Astrocyte of the cerebellum (primary cell): ENCODE data around the gene RNF40.

Source experiments
- DNase-seq: peaks from one replicate; pipeline ENCODE4 v3.0.0-alpha.2; 2011; ENCODE audit warnings: low read depth
- H3K4me3 ChIP-seq: 2 replicates; pipeline ENCODE4 v1.5.1; 2011; ENCODE audit warnings: mild to moderate bottlenecking, low read depth, low read length, moderate library complexity
- in situ Hi-C: cut with HindIII; loops from 2 replicates; pipeline ENCODE4 v1.10.0; 2017; ENCODE audit warnings: low sequenced_read_pairs
- TF ChIP-seq, protein P1 (sequence below): IDR thresholded peaks from 2 replicates; pipeline ENCODE4 v1.5.1; 2012; ENCODE audit warnings: low read length, low read depth, moderate library complexity, mild to moderate bottlenecking; ENCODE audit errors: missing control alignments

RNF40 gene

DNA sequence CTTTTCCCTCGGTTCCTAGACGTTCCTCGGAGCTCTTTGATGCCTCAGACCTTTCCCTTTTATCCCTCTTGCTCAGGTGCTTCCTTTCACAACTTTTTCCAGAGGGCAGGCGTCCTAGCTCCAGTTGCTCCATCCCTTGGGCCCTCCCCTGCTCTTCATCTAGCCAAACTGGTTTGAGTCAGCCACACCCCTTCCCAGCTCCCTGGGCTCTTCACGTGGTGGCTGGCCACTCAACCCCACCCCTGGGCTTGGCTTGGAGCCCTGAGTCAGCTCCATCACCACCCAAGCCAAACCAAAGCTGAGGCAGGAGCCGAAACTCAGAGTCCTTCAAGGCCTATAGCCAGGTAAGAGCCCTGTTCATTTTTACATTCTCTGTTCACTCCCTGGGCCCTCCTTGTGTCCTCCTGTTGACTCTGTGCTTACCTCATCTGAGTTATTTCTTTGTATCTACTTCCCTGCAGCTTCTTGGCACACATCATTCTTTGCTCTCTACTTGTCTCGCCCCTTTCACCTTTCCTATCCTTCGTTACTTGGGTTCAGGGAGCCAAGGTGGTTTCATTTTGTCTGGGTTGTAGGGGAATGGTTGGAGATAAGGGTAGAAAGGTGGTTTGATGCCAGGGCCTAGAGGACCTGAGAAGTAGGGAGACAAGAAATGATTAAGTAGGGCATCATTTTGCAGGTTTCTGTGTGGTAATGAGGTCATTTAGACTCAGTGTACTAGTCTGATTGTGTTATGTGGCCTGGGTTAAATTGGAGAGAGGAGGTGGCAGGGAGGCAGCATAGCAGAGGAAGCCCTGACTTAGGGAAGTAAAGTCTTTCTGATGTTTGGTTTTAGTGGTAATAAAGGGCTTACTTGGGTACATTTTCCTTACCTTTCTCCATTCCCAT is 21.5 kb upstream of the RNF40 start:
- TF ChIP-seq, protein P1, sequence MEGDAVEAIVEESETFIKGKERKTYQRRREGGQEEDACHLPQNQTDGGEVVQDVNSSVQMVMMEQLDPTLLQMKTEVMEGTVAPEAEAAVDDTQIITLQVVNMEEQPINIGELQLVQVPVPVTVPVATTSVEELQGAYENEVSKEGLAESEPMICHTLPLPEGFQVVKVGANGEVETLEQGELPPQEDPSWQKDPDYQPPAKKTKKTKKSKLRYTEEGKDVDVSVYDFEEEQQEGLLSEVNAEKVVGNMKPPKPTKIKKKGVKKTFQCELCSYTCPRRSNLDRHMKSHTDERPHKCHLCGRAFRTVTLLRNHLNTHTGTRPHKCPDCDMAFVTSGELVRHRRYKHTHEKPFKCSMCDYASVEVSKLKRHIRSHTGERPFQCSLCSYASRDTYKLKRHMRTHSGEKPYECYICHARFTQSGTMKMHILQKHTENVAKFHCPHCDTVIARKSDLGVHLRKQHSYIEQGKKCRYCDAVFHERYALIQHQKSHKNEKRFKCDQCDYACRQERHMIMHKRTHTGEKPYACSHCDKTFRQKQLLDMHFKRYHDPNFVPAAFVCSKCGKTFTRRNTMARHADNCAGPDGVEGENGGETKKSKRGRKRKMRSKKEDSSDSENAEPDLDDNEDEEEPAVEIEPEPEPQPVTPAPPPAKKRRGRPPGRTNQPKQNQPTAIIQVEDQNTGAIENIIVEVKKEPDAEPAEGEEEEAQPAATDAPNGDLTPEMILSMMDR = no peak
- no peak overlapping the region for H3K4me3 ChIP-seq
- DNase-seq = peak; percentile 35
- in situ Hi-C loops = no loop called here

DNA sequence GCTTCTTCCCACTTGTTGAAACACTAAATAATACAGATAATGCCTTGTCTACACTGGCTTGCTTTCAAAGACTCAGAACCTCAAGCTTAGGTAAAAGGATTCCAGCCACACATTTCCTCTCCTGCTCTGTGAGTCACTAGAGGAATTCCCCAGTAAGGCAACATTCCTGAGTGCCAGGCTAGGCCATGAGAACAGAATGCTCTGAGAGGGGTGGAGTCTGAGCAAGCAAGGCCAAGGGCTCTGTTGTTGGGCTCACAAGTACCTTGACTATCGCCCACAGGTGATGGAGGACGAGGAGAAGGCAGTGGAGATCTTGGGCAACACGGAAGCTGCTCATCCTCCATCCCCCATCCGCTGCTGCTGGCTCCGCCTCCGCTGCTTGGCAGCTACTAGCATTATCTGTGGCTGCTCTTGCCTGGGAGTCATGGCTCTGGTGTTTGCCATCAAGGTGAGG is 20.6 kb upstream of the RNF40 start:
- in situ Hi-C loops = no loop called here
- TF ChIP-seq, protein P1 = no peak
- peak; percentile 71 for DNase-seq

DNA sequence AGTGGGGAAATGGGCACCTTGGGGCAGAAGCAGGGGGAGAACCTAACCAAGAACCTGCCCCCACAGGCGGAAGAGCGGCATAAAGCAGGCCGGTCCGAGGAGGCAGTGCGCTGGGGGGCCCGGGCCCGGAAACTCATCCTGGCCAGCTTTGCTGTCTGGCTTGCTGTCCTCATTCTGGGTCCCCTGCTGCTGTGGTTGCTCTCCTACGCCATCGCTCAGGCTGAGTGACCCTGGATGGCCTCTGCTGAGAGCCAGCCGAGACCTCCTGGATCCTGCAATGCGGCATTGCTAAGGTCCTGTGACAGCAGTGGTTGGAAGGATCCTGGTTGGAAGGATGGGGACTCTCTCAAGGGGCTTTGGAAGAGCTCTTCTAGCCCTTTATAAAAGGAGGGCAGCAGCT is 18.4 kb upstream of the RNF40 start:
- no peak for DNase-seq

More for the DNA sequence above, 20.6 kb upstream of the RNF40 start:
- no peak overlapping the region for H3K4me3 ChIP-seq

DNA sequence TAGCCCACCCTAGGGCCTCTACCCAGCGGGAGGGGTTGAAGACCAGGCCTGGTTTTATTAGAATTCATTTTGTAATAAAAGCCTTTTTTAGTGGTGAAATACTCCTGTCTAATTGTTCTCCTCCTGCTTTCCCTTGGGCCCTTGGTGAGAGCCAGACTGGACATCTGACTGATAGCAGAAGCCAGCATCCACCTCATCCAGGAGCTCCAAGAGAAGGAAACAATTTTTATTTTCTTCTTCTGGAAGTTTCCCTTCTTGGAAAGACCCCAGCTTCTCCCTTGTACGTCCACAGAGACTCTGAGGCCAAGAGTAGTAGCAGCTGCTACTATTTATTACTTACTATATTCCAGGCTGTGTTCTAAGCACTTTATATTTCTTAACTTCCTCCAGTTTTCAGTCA is 17.9 kb upstream of the RNF40 start:
- TF ChIP-seq, protein P1 = no peak

More for the DNA sequence above, 18.4 kb upstream of the RNF40 start:
- H3K4me3 ChIP-seq = no peak overlapping the region
- in situ Hi-C loops = no loop called here
- TF ChIP-seq, protein P1 = no peak

DNA sequence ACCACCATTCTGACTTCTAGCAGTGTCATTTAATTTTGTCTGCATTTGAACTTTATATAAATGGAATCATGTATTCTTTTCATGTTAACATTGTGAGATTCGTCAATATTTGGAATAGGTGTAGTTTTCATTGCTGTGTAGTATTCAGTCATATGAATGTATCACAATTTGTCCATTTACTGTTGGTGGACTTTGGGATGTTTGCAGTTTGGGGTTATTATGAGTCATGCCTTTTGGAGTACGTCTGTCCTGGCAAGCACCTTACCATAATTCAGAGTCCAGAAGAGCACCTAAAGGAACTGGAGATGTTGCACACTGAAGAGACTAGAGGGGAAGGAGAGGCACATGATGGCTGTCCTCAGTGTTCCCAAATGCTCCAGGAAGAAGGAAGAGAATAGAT is 17.0 kb upstream of the RNF40 start:
- H3K4me3 ChIP-seq = no peak overlapping the region
- in situ Hi-C loops = no loop called here
- TF ChIP-seq, protein P1 = no peak
- no peak for DNase-seq

More for the DNA sequence above, 17.9 kb upstream of the RNF40 start:
- in situ Hi-C loops = no loop called here
- H3K4me3 ChIP-seq = no peak overlapping the region
- no peak for DNase-seq

DNA sequence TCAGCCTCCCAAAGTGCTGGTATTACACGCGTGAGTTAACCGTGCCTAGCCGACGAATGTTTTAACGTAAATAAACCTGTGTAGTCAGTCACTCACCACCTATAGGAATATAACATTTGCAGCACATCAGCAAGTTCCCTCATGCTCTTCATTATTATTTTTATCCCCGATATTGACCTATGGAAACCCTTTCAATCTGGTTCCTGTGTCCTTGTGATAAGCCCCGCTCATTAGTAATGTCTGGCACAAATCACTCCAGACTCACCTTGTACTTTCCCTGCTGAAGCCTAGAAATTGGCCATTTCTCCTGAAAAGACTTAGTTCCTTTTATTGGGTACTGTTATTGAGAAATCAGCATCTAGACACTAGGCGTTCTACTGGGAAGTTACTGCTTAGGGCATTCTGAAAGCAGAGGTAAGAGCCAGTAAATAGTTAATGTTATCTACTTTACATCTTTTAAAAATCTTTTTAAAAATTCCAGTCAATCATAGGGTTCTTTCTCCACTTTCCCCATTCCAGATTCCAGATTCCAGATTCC is 15.4 kb upstream of the RNF40 start:
- in situ Hi-C loops = no loop called here
- TF ChIP-seq, protein P1 = no peak
- H3K4me3 ChIP-seq = no peak overlapping the region
- DNase-seq = no peak
